Measurements from ENCODE around the gene FEN1. TPM values are rescaled to one million over a fixed set of nuclear protein-coding genes. Genes with fewer than 3 reads are reported as not detected.
A peak's percentile ranks its signal among the peaks of the same experiment; 100 is the strongest.

Gene FEN1
- total RNA-seq, result 10 to 100 TPM; 74.7 to 75.9 TPM

DNA sequence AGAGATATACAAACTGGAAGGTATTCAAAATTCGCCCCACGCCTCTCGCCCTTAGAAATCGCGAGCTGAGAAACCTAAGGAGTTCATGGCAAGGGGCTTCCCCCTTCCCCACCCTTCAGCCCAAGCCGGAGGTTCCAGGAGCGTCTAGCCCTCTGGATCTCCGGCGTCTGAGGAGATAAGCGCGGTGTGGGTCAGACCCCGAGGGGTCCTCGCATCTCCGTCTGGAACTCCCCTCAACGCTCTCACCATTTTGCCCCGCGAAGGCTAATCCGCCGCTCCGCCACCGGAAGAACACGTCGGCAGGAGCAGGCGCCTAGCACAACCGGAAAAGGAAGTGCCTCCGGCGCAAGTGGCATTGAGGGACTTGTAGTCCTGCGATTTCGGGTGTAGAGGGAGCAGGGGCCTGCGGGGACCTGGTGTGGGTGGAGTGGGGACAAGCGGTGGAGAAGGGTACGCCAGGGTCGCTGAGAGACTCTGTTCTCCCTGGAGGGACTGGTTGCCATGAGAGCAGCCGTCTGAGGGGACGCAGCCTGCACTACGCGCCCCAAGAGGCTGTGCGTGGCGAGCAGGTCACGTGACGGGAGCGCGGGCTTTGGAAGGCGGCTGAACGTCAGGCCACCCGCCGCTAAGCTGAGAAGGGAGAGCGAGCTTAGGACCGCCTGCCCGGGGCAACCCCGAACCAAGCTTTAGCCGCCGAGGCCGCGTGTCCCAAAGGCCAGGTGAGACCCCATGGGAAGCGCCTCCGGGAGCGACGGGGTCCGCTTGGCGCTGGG is at the start of gene FEN1, which contains the start of gene TMEM258:
FEN1 (plus strand) TSS at position 602 of the 773 bp plus-strand sequence. CDS start 2,451 bp downstream, outside the sequence.
TMEM258 (minus strand) TSS at position 290 of the 773 bp plus-strand sequence; CDS start at position 249, 41 bp downstream.
- peak; percentile 91 for DNase-seq
- Mint-ChIP-seq H3K36me3 (ENCODE audit: low read depth) (peaks cover 52% of the 10 kb centered on the region), H3K9me3 (no peaks in the 10 kb centered on the region), H3K27ac (peak within 1 kb of the TSS; percentile 100), H3K27me3 (ENCODE audit: low read depth) (no peaks in the 10 kb centered on the region), H3K4me1 (ENCODE audit: low read depth) (peaks cover 42% of the 10 kb centered on the region), H3K4me3 (peak within 1 kb of the TSS; percentile 97)
- CTCF ChIA-PET, result interaction anchor here (0.8 to 2.5 kb wide), 4 partner anchors 12 to 289 kb away, joined by 3 to 8 read pairs (median 4); no protein-coding TSS in a partner anchor
- intact Hi-C loops (cut with micrococcal nuclease), result loop anchor here (1.0 to 5.0 kb wide), 8 partner anchors 24 to 365 kb away; partner anchors contain the start of genes CPSF7, FADS3, FTH1 and INCENP

GRCh38 chr11:61743486-61744095 is 49.1 kb upstream of the FEN1 start:
- intact Hi-C loops (cut with micrococcal nuclease), result no loop called here
- no peaks in the 10 kb centered on the region for H3K9me3 Mint-ChIP-seq
- H3K27ac Mint-ChIP-seq, result no peak overlapping the region
- no peak for DNase-seq
- H3K4me3 Mint-ChIP-seq, result no peak overlapping the region
- CTCF ChIA-PET, result interaction anchor here (3.1 kb wide), 1 partner anchor 9 kb away, joined by 17 read pairs; no protein-coding TSS in a partner anchor
- H3K4me1 Mint-ChIP-seq (ENCODE audit: low read depth), result no peaks in the 10 kb centered on the region
- no peaks in the 10 kb centered on the region for H3K36me3 Mint-ChIP-seq (ENCODE audit: low read depth)
- no peaks in the 10 kb centered on the region for H3K27me3 Mint-ChIP-seq (ENCODE audit: low read depth)

DNA sequence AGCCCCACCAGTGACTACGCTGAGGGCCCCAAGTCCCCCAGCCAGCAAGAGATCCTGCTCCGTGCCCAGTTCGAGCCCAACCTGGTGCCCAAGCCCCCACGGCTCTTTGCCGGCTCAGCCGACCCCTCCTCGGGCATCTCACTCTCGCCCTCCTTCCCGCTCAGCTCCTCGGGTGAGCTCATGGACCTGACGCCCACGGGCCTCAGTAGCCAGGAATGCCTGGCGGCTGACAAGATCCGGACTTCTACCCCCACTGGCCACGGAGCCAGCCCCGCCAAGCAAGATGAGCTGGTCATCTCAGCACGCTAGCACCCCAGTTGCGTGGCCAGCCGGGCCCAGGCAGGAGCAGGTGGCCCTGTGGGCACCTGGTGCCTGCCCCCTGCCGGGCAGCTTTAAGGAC is 48.5 kb upstream of the FEN1 start:
- H3K27ac Mint-ChIP-seq, result no peak overlapping the region
- peaks cover 2% of the 10 kb centered on the region for H3K27me3 Mint-ChIP-seq (ENCODE audit: low read depth)
- no peaks in the 10 kb centered on the region for H3K36me3 Mint-ChIP-seq (ENCODE audit: low read depth)
- CTCF ChIA-PET, result interaction anchor here (3.1 kb wide), 1 partner anchor 10 kb away, joined by 17 read pairs; no protein-coding TSS in a partner anchor
- intact Hi-C loops (cut with micrococcal nuclease), result no loop called here
- H3K4me1 Mint-ChIP-seq (ENCODE audit: low read depth), result no peaks in the 10 kb centered on the region
- H3K4me3 Mint-ChIP-seq, result no peak overlapping the region
- DNase-seq, result no peak
- H3K9me3 Mint-ChIP-seq, result no peaks in the 10 kb centered on the region

GRCh38 chr11:61744609-61745156 is 48.0 kb upstream of the FEN1 start:
- intact Hi-C loops (cut with micrococcal nuclease), result loop anchor here (5.0 kb wide), 1 partner anchor 203 kb away; no protein-coding TSS in a partner anchor
- Mint-ChIP-seq H3K36me3 (ENCODE audit: low read depth) (no peaks in the 10 kb centered on the region), H3K27me3 (ENCODE audit: low read depth) (peaks cover 7% of the 10 kb centered on the region), H3K9me3 (no peaks in the 10 kb centered on the region), H3K4me1 (ENCODE audit: low read depth) (no peaks in the 10 kb centered on the region), H3K4me3 (no peak overlapping the region), H3K27ac (no peak overlapping the region)
- CTCF ChIA-PET, result interaction anchor here (3.1 kb wide), 1 partner anchor 10 kb away, joined by 17 read pairs; no protein-coding TSS in a partner anchor
- DNase-seq, result no peak

DNA sequence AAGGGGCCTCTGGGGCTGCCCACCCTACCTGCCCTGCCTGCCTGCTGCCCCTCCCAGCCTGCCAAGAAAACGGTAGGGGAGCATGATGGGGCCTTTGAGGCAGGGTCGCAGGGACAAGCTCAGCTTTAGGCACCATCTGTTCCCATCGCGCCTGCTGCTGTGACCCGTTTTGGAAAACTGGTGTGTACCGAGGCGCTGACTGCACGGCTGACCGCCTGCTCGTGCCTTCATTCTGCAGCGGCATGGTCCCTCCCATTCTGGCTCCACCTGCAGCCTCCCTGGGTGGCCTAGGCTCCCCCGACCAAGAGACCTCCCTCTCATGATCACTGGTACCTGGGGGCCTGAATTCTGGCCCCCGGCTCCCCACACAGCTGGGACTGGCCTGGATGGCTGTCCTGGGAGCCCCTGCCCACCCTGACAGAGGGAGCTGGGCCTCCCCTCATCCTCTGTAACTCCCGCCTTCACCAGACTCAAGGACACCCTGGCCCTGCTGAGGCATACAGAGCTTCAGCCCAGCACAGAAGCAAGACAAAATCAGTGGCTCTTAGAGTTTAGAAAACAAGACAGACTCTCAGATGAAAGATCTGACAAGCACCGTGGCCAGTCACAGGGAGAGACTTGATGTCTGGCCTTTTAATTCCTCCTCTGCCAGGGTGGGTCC is 46.8 kb upstream of the FEN1 start:
- Mint-ChIP-seq H3K27me3 (ENCODE audit: low read depth) (peaks cover 13% of the 10 kb centered on the region), H3K27ac (no peak overlapping the region), H3K4me3 (no peak overlapping the region), H3K4me1 (ENCODE audit: low read depth) (no peaks in the 10 kb centered on the region), H3K36me3 (ENCODE audit: low read depth) (no peaks in the 10 kb centered on the region), H3K9me3 (no peaks in the 10 kb centered on the region)
- DNase-seq, result no peak
- intact Hi-C loops (cut with micrococcal nuclease), result loop anchor here (2.0 to 5.0 kb wide), 2 partner anchors 201 to 363 kb away; no protein-coding TSS in a partner anchor
- CTCF ChIA-PET, result interaction anchor here (1.2 to 3.1 kb wide), 3 partner anchors 12 to 362 kb away, joined by 4 to 17 read pairs (median 7); no protein-coding TSS in a partner anchor

- H3K27ac Mint-ChIP-seq, result no peak overlapping the region
- no peaks in the 10 kb centered on the region for H3K4me1 Mint-ChIP-seq (ENCODE audit: low read depth)
- CTCF ChIA-PET, result interaction anchor here (0.7 to 3.1 kb wide), 5 partner anchors 11 to 361 kb away, joined by 3 to 17 read pairs (median 5); no protein-coding TSS in a partner anchor
- H3K9me3 Mint-ChIP-seq, result no peaks in the 10 kb centered on the region
- no peaks in the 10 kb centered on the region for H3K36me3 Mint-ChIP-seq (ENCODE audit: low read depth)
- no peak overlapping the region for H3K4me3 Mint-ChIP-seq
- peaks cover 17% of the 10 kb centered on the region for H3K27me3 Mint-ChIP-seq (ENCODE audit: low read depth)
- DNase-seq, result no peak
- intact Hi-C loops (cut with micrococcal nuclease), result loop anchor here (1.0 to 5.0 kb wide), 3 partner anchors 30 to 362 kb away; no protein-coding TSS in a partner anchor
Observed at GRCh38 chr11:61746442-61747191, 46.1 kb upstream of the FEN1 start.

- Mint-ChIP-seq H3K27me3 (ENCODE audit: low read depth) (peaks cover 21% of the 10 kb centered on the region), H3K4me1 (ENCODE audit: low read depth) (peaks cover 4% of the 10 kb centered on the region), H3K27ac (no peak overlapping the region), H3K36me3 (ENCODE audit: low read depth) (no peaks in the 10 kb centered on the region), H3K4me3 (no peak overlapping the region), H3K9me3 (no peaks in the 10 kb centered on the region)
- intact Hi-C loops (cut with micrococcal nuclease), result loop anchor here (1.0 to 5.0 kb wide), 3 partner anchors 29 to 361 kb away; no protein-coding TSS in a partner anchor
- peak; percentile 57 for DNase-seq
- CTCF ChIA-PET, result interaction anchor here (0.5 to 2.6 kb wide), 6 partner anchors 10 to 361 kb away, joined by 3 to 7 read pairs (median 4); no protein-coding TSS in a partner anchor
Observed at GRCh38 chr11:61747192-61747966, 45.3 kb upstream of the FEN1 start.

GRCh38 chr11:61747967-61748285 is 44.8 kb upstream of the FEN1 start:
- no peak overlapping the region for H3K4me3 Mint-ChIP-seq
- peaks cover 4% of the 10 kb centered on the region for H3K4me1 Mint-ChIP-seq (ENCODE audit: low read depth)
- no peaks in the 10 kb centered on the region for H3K9me3 Mint-ChIP-seq
- H3K36me3 Mint-ChIP-seq (ENCODE audit: low read depth), result no peaks in the 10 kb centered on the region
- intact Hi-C loops (cut with micrococcal nuclease), result loop anchor here (1.0 to 5.0 kb wide), 3 partner anchors 28 to 361 kb away; no protein-coding TSS in a partner anchor
- no peak overlapping the region for H3K27ac Mint-ChIP-seq
- H3K27me3 Mint-ChIP-seq (ENCODE audit: low read depth), result peaks cover 22% of the 10 kb centered on the region
- CTCF ChIA-PET, result interaction anchor here (1.1 to 2.6 kb wide), 4 partner anchors 14 to 360 kb away, joined by 3 to 7 read pairs (median 5); no protein-coding TSS in a partner anchor
- DNase-seq, result no peak

DNA sequence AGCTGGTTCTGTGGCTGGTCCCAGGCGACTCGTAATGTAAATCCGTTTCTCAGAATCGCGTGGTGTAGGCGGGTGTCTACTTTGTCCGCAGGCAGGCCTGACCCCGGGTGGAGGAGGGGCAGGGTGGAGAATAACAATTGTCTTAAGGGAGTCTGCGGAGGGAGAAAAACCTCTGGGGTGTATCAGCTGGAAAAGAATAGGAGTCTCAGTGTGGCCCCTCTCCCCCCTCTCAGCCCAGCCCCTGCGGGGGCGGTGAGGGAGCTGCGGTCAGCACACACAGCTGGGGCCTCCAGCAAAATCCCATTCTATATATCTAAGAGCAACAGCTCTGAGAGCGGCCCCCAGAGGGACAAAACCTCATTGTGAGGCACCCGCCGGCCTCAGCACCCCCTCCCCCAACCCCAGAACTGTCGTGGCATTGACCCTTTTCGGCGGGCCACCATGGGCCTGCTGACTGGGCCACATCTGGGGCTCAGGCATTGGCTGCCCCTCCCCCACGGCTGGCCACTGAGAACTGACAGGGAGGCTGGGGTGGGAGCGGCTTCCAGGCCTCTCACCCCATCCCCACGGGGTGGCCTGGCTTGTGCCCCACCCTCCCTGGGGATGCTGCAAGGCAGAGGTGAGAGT is 43.0 kb upstream of the FEN1 start:
- no peak for DNase-seq
- no peaks in the 10 kb centered on the region for H3K9me3 Mint-ChIP-seq
- CTCF ChIA-PET, result interaction anchor here (1.6 to 2.6 kb wide), 2 partner anchors 15 to 358 kb away, joined by 5 read pairs; no protein-coding TSS in a partner anchor
- H3K27me3 Mint-ChIP-seq (ENCODE audit: low read depth), result peaks cover 29% of the 10 kb centered on the region
- peaks cover 7% of the 10 kb centered on the region for H3K4me1 Mint-ChIP-seq (ENCODE audit: low read depth)
- H3K27ac Mint-ChIP-seq, result no peak overlapping the region
- intact Hi-C loops (cut with micrococcal nuclease), result loop anchor here (5.0 kb wide), 1 partner anchor 198 kb away; no protein-coding TSS in a partner anchor
- H3K36me3 Mint-ChIP-seq (ENCODE audit: low read depth), result no peaks in the 10 kb centered on the region
- no peak overlapping the region for H3K4me3 Mint-ChIP-seq

DNA sequence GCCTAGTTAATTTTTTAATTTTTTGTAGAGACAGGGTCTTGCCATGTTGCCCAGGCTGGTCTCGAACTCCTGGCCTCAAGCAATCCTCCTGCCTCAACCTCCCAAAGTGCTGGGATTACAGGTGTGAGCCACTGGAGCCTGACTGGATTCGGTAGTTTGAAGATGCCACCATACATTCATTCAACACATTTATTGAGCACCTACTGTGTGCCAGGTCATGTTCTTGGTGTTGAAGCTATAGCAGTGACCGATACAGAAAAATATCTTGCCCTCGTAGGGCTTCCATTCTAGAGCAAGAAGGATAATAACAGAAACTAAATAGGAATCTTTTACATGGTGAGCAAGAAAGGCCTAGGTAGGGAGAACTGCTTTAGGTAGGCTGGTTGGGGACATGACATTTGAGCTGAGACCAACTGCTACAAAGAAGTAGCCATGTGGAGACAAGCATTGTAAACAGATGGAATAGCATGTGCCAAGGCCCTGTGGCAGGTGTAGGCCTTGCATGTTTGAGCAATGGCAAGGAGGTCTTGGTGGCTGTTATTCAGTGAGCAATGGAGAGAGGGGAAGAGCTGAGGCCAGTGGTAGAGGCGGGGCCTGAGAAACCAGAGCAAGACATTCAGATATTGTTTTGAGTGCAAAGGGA is 42.0 kb upstream of the FEN1 start:
- no peak for DNase-seq
- intact Hi-C loops (cut with micrococcal nuclease), result loop anchor here (1.0 kb wide), 1 partner anchor 26 kb away; no protein-coding TSS in a partner anchor
- no peak overlapping the region for H3K4me3 Mint-ChIP-seq
- CTCF ChIA-PET, result interaction anchor here (0.6 to 1.6 kb wide), 5 partner anchors 17 to 197 kb away, joined by 3 to 4 read pairs (median 3); no protein-coding TSS in a partner anchor
- H3K27me3 Mint-ChIP-seq (ENCODE audit: low read depth), result peaks cover 29% of the 10 kb centered on the region
- H3K36me3 Mint-ChIP-seq (ENCODE audit: low read depth), result no peaks in the 10 kb centered on the region
- H3K4me1 Mint-ChIP-seq (ENCODE audit: low read depth), result peaks cover 7% of the 10 kb centered on the region
- H3K27ac Mint-ChIP-seq, result no peak overlapping the region
- H3K9me3 Mint-ChIP-seq, result no peaks in the 10 kb centered on the region
